ENCODE results near the gene PAGR1.

DNA sequence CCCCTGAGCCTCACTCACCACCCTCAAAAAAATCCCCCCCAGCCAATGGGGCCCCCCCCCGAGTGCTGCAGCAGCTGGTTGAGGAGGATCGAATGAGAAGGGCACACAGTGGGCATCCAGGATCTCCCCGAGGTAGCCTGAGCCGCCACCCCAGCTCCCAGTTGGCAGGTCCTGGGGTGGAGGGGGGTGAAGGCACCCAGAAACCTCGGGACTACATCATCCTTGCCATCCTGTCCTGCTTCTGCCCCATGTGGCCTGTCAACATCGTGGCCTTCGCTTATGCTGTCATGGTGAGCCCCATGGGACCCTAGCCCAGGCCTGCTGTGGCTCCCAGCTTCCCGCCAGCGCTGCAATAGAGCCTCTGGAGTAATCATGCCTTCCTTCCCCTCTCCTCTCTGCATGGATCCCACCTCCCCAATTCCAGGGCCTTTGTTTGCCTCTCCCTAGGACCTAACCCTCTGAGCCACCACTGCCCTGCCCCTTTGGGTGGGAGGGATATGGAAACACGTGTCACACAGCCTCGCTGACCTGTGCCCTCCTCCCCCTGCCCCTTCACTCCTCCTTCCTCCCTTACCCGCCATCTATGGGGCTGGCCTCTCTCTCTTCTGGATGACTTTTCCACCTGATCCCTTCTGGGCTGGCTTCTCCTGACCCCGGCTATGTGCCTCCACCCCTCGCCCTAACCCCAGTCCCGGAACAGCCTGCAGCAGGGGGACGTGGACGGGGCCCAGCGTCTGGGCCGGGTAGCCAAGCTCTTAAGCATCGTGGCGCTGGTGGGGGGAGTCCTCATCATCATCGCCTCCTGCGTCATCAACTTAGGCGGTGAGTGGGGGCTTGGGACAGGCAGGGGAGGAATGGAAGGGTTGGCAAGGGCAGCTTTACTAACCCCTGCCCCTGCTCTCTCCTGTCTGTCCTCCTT lies 2.0 kb upstream of the PAGR1 start:
- no peak for TF ChIP-seq SIN3A (IDR thresholded peaks at IDR 0.05; ENCODE audit: borderline replicate concordance, insufficient read depth, low read length)
- no peak for TF ChIP-seq POLR2AphosphoS5 (IDR thresholded peaks at IDR 0.05; ENCODE audit: low read depth, low read length)
- TF ChIP-seq, protein P1, sequence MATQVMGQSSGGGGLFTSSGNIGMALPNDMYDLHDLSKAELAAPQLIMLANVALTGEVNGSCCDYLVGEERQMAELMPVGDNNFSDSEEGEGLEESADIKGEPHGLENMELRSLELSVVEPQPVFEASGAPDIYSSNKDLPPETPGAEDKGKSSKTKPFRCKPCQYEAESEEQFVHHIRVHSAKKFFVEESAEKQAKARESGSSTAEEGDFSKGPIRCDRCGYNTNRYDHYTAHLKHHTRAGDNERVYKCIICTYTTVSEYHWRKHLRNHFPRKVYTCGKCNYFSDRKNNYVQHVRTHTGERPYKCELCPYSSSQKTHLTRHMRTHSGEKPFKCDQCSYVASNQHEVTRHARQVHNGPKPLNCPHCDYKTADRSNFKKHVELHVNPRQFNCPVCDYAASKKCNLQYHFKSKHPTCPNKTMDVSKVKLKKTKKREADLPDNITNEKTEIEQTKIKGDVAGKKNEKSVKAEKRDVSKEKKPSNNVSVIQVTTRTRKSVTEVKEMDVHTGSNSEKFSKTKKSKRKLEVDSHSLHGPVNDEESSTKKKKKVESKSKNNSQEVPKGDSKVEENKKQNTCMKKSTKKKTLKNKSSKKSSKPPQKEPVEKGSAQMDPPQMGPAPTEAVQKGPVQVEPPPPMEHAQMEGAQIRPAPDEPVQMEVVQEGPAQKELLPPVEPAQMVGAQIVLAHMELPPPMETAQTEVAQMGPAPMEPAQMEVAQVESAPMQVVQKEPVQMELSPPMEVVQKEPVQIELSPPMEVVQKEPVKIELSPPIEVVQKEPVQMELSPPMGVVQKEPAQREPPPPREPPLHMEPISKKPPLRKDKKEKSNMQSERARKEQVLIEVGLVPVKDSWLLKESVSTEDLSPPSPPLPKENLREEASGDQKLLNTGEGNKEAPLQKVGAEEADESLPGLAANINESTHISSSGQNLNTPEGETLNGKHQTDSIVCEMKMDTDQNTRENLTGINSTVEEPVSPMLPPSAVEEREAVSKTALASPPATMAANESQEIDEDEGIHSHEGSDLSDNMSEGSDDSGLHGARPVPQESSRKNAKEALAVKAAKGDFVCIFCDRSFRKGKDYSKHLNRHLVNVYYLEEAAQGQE (IDR thresholded peaks at IDR 0.05; ENCODE audit: insufficient read depth in 1 of 2, low read depth in 2 of 2, low read length in 2 of 2), result no peak
- no peak for TF ChIP-seq TAF1 (IDR thresholded peaks at IDR 0.05; ENCODE audit: borderline replicate concordance, insufficient read depth, low read length)

Measured in PFSK-1 (cell line).